GM12878 (cell line): ENCODE results near the gene INO80E. TPM values are rescaled to one million over a fixed set of nuclear protein-coding genes. Genes with fewer than 3 reads are reported as not detected.
A peak's percentile ranks its signal among the peaks of the same experiment; 100 is the strongest.

Experiments
- ATAC-seq: fragments of 200-7000 bp; cut with Tn5 transposase; 3 replicates; pipeline ENCODE4 v1.9.1; 2020; ENCODE audit warnings: mild to moderate bottlenecking, moderate library complexity
- BruUV-seq: library from RNA; stranded (reverse); fragments of 400-500 nt; replicated peaks from 2 replicates; lab custom pipeline; 2021; lab: Mats Ljungman, UMichigan
- CTCF ChIA-PET: fragments of 300-600 bp; sonication (Branson Sonifier 250); formaldehyde crosslinking; extraction: SDS; loops from one replicate; lab custom pipeline; 2021; ENCODE audit warnings: inconsistent platforms; lab: Yijun Ruan, JAX
- POLR2A ChIA-PET: fragments of 350-600 bp; formaldehyde crosslinking; extraction: SDS; loops from one replicate; lab custom pipeline; 2021; ENCODE audit warnings: inconsistent platforms; lab: Charles Lee
- RAD21 ChIA-PET: fragments of 300-600 bp; sonication (Branson Sonifier 250); formaldehyde crosslinking; loops from one replicate; lab custom pipeline; 2023; ENCODE audit warnings: antibody characterized with exemption; ENCODE audit not compliant: unreplicated experiment; lab: Charles Lee
- SMC1A ChIA-PET: fragments of 300-600 bp; sonication (Branson Sonifier 250); formaldehyde crosslinking; loops from one replicate; lab custom pipeline; 2023; ENCODE audit not compliant: unreplicated experiment, uncharacterized antibody; lab: Charles Lee
- DNase-seq: peaks from one replicate; pipeline ENCODE4 v3.0.0-alpha.2; 2011; ENCODE audit warnings: low read depth, low spot score
- FAIRE-seq: peaks from 3 replicates; lab custom pipeline; 2011; peaks lifted over from hg19 to GRCh38; lab: Jason Lieb, UNC
- H2AFZ ChIP-seq: 2 replicates; pipeline ENCODE4 v1.6.0; 2011; ENCODE audit warnings: low read depth, low read length, control low read depth; ENCODE audit not compliant: control insufficient read depth
- H3K27ac ChIP-seq: 2 replicates; pipeline ENCODE4 v1.5.1; 2011; ENCODE audit warnings: control low read depth; ENCODE audit not compliant: control insufficient read depth, insufficient read depth
- H3K27me3 ChIP-seq, 2 experiments: replicated peaks in 1 of 2; 2 replicates each; pipeline versions ENCODE4 v1.6.0 to v1.6.1; 2011; ENCODE audit warnings: low read length in 1 of 2; ENCODE audit not compliant: control insufficient read depth in 2 of 2, insufficient read depth in 2 of 2
- H3K36me3 ChIP-seq, 2 experiments: 2 replicates each; pipeline ENCODE4 v1.5.1; 2011; ENCODE audit warnings: low read length in 1 of 2; ENCODE audit not compliant: control insufficient read depth in 2 of 2, insufficient read depth in 2 of 2
- H3K4me1 ChIP-seq: 2 replicates; pipeline ENCODE4 v1.6.1; 2011; ENCODE audit warnings: mild to moderate bottlenecking, low read length, moderate library complexity, mixed read lengths; ENCODE audit not compliant: control insufficient read depth, insufficient read depth
- H3K4me2 ChIP-seq: 2 replicates; pipeline ENCODE4 v1.6.0; 2011; ENCODE audit warnings: control low read depth; ENCODE audit not compliant: control insufficient read depth, insufficient read depth
- H3K4me3 ChIP-seq: fragments of 200-600 bp; sonication (generic); 2 replicates; pipeline ENCODE4 v1.5.1; 2016
- H3K79me2 ChIP-seq: 2 replicates; pipeline ENCODE4 v1.6.0; 2011; ENCODE audit warnings: low read length; ENCODE audit not compliant: control insufficient read depth, insufficient read depth
- H3K9ac ChIP-seq: 2 replicates; pipeline ENCODE4 v1.8.0; 2011; ENCODE audit warnings: low read length, control low read depth, mixed read lengths; ENCODE audit not compliant: control insufficient read depth, insufficient read depth
- H3K9me3 ChIP-seq: replicated peaks from 3 replicates; pipeline ENCODE4 v1.5.1; 2011; ENCODE audit warnings: mild to moderate bottlenecking, low read length; ENCODE audit not compliant: control insufficient read depth, insufficient read depth
- H4K20me1 ChIP-seq: 2 replicates; pipeline ENCODE4 v1.6.0; 2011; ENCODE audit not compliant: control insufficient read depth, insufficient read depth
- CHD2 ChIP-seq: IDR thresholded peaks from 2 replicates; pipeline ENCODE4 v1.6.1; 2011; ENCODE audit warnings: low read depth, low read length, improper control_type of control experiment, borderline replicate concordance
- DPF2 ChIP-seq: fragments of 450-650 bp; IDR thresholded peaks from 2 replicates; pipeline ENCODE4 v1.6.1; 2017; ENCODE audit warnings: mild to moderate bottlenecking
- HCFC1 ChIP-seq: fragments of 150-350 bp; IDR thresholded peaks from 2 replicates; pipeline ENCODE4 v1.6.1; 2014; ENCODE audit warnings: low read length
- IKZF1 ChIP-seq: fragments of 450-650 bp; conservative IDR thresholded peaks from 2 replicates; pipeline ENCODE4 v1.6.1; 2017; ENCODE audit warnings: antibody characterized with exemption, mild to moderate bottlenecking
- IKZF2 ChIP-seq, 2 experiments: fragments of 450-650 bp; IDR thresholded peaks; 2 replicates each; pipeline ENCODE4 v1.6.1; 2017; ENCODE audit warnings: mild to moderate bottlenecking in 2 of 2, moderate library complexity in 2 of 2
- IRF5 ChIP-seq: fragments of 450-650 bp; IDR thresholded peaks from 2 replicates; pipeline ENCODE4 v1.6.1; 2017; ENCODE audit warnings: borderline replicate concordance
- POLR2AphosphoS2 ChIP-seq: IDR thresholded peaks from 2 replicates; pipeline ENCODE4 v1.6.1; 2011; ENCODE audit warnings: low read depth, mild to moderate bottlenecking, low read length, improper control_type of control experiment, moderate library complexity
- WGBS: methylation state at CpG from one replicate; pipeline ENCODE4 v1.1.6; 2016; ENCODE audit warnings: low lambda C conversion rate; ENCODE audit not compliant: insufficient replicate concordance, insufficient coverage; ENCODE audit errors: missing lambda C conversion rate; 5-methylcytosine and 5-hydroxymethylcytosine counted together
- in situ Hi-C: fragments of 300-500 bp; cut with MboI; formaldehyde crosslinking; loops from 9 replicates; pipeline ENCODE4 v1.14.3; 2018; ENCODE audit warnings: mixed read lengths
- intact Hi-C: fragments of 100-400 bp; cut with micrococcal nuclease; formaldehyde crosslinking; loops from one replicate; pipeline ENCODE4 v1.14.2; 2022; ENCODE audit not compliant: unreplicated experiment
- polyA plus RNA-seq, 11 experiments: library from polyadenylated mRNA; depleted of rRNA in 4 of 11; unstranded in 6 of 11; stranded (reverse) in 5 of 11; fragments of >200 nt; fragmentation: Nextera tagmentation in 4 of 11; fragmentation: Illumina TruSeq in 1 of 11; extraction: Ambion mirVana in 4 of 11; extraction: Trizol in 1 of 11; gene quantifications; 1 replicate in 1 of 11; 2 replicates in 10 of 11; pipeline versions ENCODE4 v1.2.1 to v1.2.3, GENCODE V29; 2011 to 2016; ENCODE audit warnings: inconsistent platforms in 2 of 11, missing spikeins in 2 of 11, low read depth in 1 of 11
- total RNA-seq, 4 experiments: library from RNA; depleted of rRNA in 3 of 4; stranded (reverse); fragments of >200 nt in 3 of 4; fragmentation: Illumina TruSeq in 1 of 4; extraction: Trizol in 1 of 4; gene quantifications; 2 replicates each; pipeline versions ENCODE4 v1.2.1 to v1.2.3, GENCODE V29; 2013 to 2021
- TF ChIP-seq, protein P1 (sequence below): fragments of 450-650 bp; IDR thresholded peaks from 2 replicates; pipeline ENCODE4 v1.6.1; 2017; ENCODE audit warnings: low read depth, mild to moderate bottlenecking, moderate library complexity

Gene INO80E
- total and polyA plus RNA-seq, 10 of the 15 experiments (the other 5 are each of a cell fraction or from before 2014, with no cell fraction given): 0.39 to 74.0 (median 33.0) TPM

DNA sequence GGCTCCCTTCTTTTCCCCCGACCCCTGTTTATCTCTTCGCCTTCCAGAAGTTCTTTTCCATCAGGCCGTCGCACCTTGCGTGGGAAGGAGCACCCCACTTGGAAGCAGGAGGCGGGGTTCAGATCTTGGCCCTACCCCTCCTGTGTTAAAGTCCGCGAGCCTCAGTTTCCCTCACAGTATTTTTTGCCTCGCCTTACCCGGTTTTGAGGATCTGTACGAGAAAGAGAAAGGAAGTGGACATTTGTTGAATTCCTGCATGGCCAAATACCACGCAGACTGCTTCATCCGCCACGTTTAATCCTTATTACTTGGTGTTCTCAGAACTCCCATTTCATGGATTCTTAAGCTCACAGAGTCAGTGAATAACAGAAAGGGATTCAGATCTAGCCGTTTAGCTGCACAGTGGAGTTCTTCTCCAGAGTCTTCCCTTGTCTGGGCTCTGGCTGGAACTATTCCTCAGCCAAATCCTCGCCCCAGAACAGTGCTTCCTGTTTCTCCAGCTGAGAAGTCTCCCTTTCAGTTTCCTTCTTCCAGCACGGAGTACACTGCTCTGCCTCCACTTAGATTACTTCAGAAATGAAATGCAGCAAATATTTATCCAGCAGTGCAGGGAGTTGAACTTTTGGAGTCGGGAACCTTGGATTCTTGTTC lies 33.6 kb upstream of the INO80E start:
- SMC1A ChIA-PET: interaction anchor here (0.9 to 2.7 kb wide), 7 partner anchors 10 to 114 kb away, joined by 3 to 20 read pairs (median 3); partner anchors contain the start of genes ASPHD1, HIRIP3 and TAOK2
- CTCF ChIA-PET: interaction anchor here (0.8 to 3.3 kb wide), 8 partner anchors 11 to 114 kb away, joined by 3 to 21 read pairs (median 6); partner anchors contain the start of genes HIRIP3, INO80E, KCTD13 and TAOK2
- Histone ChIP-seq H3K9ac (peak overlapping the region; percentile 86), H3K4me1 (peaks cover 2% of the 10 kb centered on the region; the same call in 1 of the 2 replicates), H3K4me3 (peak overlapping the region; percentile 82), H3K27me3 (no peaks in the 10 kb centered on the region), H3K4me2 (peak overlapping the region; percentile 98), H2AFZ (peak overlapping the region; percentile 100), H3K27ac (peak overlapping the region; percentile 79), H3K36me3 (no peaks in the 10 kb centered on the region), H3K9me3 (no peaks in the 10 kb centered on the region), H4K20me1 (no peaks in the 10 kb centered on the region), H3K79me2 (peaks cover 4% of the 10 kb centered on the region; the same call in 1 of the 2 replicates)
- intact Hi-C loops (loop anchor here (5.0 kb wide), 1 partner anchor 35 kb away; the partner anchor contains the start of gene KCTD13), in situ Hi-C loops (no loop called here)
- WGBS: 20% methylated on average over 17 of the region's 18 CpGs
- TF ChIP-seq CHD2: 0 out of 2 replicates have a peak, but pooled peaks have one; percentile 7
- TF ChIP-seq IKZF1: peak; percentile 41; the same call in 1 of the 2 replicates
- no peak for TF ChIP-seq POLR2AphosphoS2
- peak; percentile 34 to 38; a peak in 2 of 4 replicates for TF ChIP-seq IKZF2 (IDR thresholded peaks at IDR 0.05)
- no peak for TF ChIP-seq HCFC1
- TF ChIP-seq, protein P1, sequence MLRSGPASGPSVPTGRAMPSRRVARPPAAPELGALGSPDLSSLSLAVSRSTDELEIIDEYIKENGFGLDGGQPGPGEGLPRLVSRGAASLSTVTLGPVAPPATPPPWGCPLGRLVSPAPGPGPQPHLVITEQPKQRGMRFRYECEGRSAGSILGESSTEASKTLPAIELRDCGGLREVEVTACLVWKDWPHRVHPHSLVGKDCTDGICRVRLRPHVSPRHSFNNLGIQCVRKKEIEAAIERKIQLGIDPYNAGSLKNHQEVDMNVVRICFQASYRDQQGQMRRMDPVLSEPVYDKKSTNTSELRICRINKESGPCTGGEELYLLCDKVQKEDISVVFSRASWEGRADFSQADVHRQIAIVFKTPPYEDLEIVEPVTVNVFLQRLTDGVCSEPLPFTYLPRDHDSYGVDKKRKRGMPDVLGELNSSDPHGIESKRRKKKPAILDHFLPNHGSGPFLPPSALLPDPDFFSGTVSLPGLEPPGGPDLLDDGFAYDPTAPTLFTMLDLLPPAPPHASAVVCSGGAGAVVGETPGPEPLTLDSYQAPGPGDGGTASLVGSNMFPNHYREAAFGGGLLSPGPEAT: 0 out of 2 replicates have a peak, but pooled peaks have one; percentile 25
- TF ChIP-seq IRF5: no peak
- TF ChIP-seq DPF2: no peak
- DNase-seq (no peak), ATAC-seq (peak; percentile 40), FAIRE-seq (peak; percentile 27)
- TSS peak; percentile 89 for BruUV-seq
- POLR2A ChIA-PET: interaction anchor here (1.2 to 3.4 kb wide), 4 partner anchors 12 to 36 kb away, joined by 3 to 53 read pairs (median 8); partner anchors contain the start of genes HIRIP3, INO80E, KCTD13 and TAOK2
- RAD21 ChIA-PET: interaction anchor here (0.6 to 3.8 kb wide), 4 partner anchors 11 to 989 kb away, joined by 3 to 19 read pairs (median 4); partner anchors contain the start of gene TAOK2
